Breast epithelium (tissue), 3 donors: ENCODE measurements around the gene A4GALT.

ENCODE experiments used
- CTCF ChIP-seq, 3 donors: fragments of 450-650 bp; IDR thresholded peaks; one replicate each; pipeline ENCODE4 v1.5.1; 2016 to 2017; ENCODE audit warnings: antibody characterized with exemption in 3 of 3, mild to moderate bottlenecking in 3 of 3, moderate library complexity in 3 of 3
- POLR2A ChIP-seq: fragments of 450-650 bp; IDR thresholded peaks from one replicate; pipeline ENCODE4 v1.6.1; 2016; ENCODE audit warnings: antibody characterized with exemption, mild to moderate bottlenecking, moderate library complexity
- POLR2AphosphoS5 ChIP-seq, 3 donors: sonication (generic); formaldehyde crosslinking; IDR thresholded peaks; one replicate each; pipeline ENCODE4 v1.6.1; 2017; ENCODE audit warnings: antibody characterized with exemption in 3 of 3

GRCh38 chr22:42644422-42645340 is 76.0 kb downstream of the A4GALT start:
- TF ChIP-seq CTCF (IDR thresholded peaks at IDR 0.05) (no peak), POLR2AphosphoS5 (IDR thresholded peaks at IDR 0.05) (no peak), POLR2A (no peak)
